IPS DF 4.7 (cell line): ENCODE measurements around the gene P2RX2.

Experiments
- DNase-seq: peaks from one replicate; pipeline ENCODE4 v3.0.0-alpha.2; 2013; ENCODE audit warnings: low spot score; ENCODE audit errors: extremely low read depth

P2RX2 gene

GRCh38 chr12:132660052-132660451 lies 41.5 kb downstream of the P2RX2 start:
- DNase-seq: no peak

DNA sequence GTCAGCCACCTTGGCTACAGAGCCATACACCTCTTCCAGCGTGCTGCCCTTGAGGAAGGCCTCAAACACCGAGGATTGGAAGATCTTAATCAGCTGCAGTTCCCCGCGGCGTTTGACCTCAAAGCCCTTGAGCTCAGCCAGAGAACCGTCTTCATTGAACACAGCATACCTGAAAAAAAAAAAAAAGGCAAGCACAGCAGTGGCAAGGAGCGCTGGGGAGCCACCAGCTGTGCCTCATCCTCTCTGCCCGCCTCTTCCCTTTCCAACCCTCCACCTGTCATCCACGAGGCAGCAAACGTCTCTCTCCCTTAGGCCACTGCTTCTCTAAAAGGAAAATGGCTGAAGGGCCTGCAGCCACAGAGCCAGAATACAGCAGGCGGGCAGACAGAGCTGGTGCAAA lies 42.4 kb downstream of the P2RX2 start:
- DNase-seq: no peak

GRCh38 chr12:132661972-132662371 lies 43.4 kb downstream of the P2RX2 start:
- no peak for DNase-seq

DNA sequence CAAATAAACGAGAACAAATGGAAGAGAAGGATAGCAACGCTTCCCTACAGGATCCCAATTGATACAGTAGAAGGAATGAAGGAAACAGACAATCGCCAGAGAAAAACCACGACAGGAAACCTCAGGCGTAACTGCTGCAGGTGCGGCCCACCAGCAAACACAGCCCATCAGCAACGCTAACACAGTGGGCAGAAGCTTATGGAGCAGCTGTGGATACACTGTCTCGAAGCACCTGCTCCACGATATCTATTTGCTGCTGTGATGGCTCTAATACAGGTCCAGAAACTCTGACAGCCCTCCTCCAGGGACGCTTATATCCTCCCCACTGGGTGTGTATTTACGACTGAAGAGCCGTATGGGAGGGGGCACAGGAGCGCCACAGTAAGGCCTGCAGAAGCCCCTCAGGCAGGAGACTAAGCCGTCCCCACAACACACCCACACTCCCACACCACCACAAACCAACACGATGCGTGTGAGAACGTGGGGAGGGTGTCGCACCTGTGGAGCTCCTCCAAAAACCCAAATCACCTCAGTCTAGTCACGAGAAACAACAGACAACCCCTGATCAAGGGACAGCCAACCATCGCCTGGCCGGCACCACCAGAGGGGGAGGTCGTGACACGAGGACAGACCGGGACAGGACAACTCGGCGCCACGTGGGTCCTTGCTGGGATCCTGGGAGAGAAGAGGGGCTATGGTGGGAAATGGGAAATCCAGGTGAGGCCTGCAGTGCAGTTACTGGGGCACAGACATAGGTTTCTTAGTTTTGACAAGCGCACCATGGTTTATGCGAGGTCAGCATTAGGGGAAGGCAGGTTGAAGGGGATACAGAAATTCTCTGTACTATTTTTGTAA lies 44.6 kb downstream of the P2RX2 start:
- DNase-seq: no peak

- no peak for DNase-seq
These were observed 45.9 kb downstream of the P2RX2 start for GRCh38 chr12:132664206-132665148.

DNA sequence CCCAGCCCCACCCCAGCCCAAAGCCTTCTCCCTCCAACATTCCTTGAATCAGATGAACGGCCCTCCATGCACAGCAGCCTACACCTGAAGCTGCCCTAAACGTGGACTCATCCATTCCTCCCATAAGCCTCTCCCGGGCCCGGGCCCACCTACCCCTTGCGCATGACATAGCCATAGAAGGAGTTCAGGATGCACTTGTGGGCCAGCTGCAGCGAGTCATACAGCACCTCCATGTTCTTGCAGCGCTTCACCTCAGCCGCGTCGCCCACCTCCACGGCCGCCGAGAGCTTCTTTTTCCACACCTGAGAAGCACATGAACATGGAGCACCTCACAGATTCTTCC lies 46.5 kb downstream of the P2RX2 start:
- no peak for DNase-seq

- no peak for DNase-seq
These were observed 47.2 kb downstream of the P2RX2 start for GRCh38 chr12:132665794-132666193.

- no peak for DNase-seq
These were observed 49.9 kb downstream of the P2RX2 start for GRCh38 chr12:132668191-132669088.

DNA sequence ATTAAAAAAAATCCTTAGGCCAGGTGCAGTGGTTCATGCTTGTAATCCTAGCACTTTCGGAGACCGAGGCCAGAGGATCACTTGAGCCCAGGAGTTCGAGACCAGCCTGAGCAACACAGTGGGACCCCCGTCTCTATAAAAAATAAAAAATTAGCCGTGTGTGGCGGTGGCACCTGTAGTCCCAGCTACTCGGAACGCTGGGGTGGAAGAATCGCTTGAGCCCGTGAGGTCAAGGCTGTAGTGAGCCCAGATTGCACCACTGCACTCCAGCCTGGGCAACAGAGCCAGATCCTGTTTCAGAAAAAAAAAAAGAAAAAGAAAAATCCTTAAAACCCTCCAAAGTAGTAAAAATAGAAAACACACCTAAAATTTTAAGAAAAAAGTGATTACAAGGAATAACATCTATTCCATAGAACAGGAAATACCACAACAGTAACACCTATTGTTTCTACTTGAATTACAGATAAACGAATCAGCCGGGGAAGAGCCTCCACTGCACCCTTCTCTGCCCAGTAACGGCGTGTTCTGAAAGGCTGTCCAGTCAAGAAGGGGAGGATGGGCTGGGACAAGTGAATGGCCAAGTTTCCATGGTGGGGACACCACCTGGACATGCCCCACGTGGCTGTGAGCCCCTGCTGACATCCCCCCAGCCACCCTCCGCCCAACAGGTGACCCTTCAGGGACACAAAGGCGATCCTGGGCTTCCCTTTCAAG lies 50.7 kb downstream of the P2RX2 start:
- no peak for DNase-seq
